Natural killer cell (primary cell): ENCODE data around the gene TXNL1. TPM values are rescaled to one million over a fixed set of nuclear protein-coding genes. Genes with fewer than 3 reads are reported as not detected.
A peak's percentile ranks its signal among the peaks of the same experiment; 100 is the strongest.

Experiments
- ATAC-seq, 3 donors: fragments of 150-1000 bp in 2 of 3; fragments of 200-7000 bp in 1 of 3; cut with Tn5 transposase; 1 replicate in 1 of 3; 2 replicates in 2 of 3; pipeline ENCODE4 v1.10.0; 2021; ENCODE audit warnings: mild to moderate bottlenecking in 2 of 3, moderate library complexity in 2 of 3
- DNase-seq, 2 donors: peaks; one replicate each; pipeline versions ENCODE4 v3.0.0 to v3.0.0-alpha.2; 2013 to 2021; ENCODE audit warnings: mixed read lengths in 1 of 2
- H3K27ac ChIP-seq: one replicate; pipeline ENCODE4 v1.5.1; 2013; ENCODE audit warnings: mild to moderate bottlenecking, low read length
- H3K27me3 ChIP-seq: one replicate; pipeline ENCODE4 v1.6.1; 2013; ENCODE audit warnings: low read length; ENCODE audit not compliant: control insufficient read depth, insufficient read depth
- H3K36me3 ChIP-seq: one replicate; pipeline ENCODE4 v1.6.1; 2013; ENCODE audit warnings: low read length; ENCODE audit not compliant: control insufficient read depth, insufficient read depth
- H3K4me1 ChIP-seq: one replicate; pipeline ENCODE4 v1.6.1; 2013; ENCODE audit warnings: low read length; ENCODE audit not compliant: control insufficient read depth, insufficient read depth
- H3K4me3 ChIP-seq: one replicate; pipeline ENCODE4 v1.5.1; 2013; ENCODE audit warnings: low read length
- H3K9me3 ChIP-seq: one replicate; pipeline ENCODE4 v1.6.1; 2013; ENCODE audit warnings: low read length; ENCODE audit not compliant: control insufficient read depth, insufficient read depth
- H3K27ac Mint-ChIP-seq, 2 donors: one replicate each; pipeline ENCODE4 v1.8.0; 2022; ENCODE audit warnings: mild to moderate bottlenecking in 2 of 2, mixed read lengths in 2 of 2, moderate library complexity in 1 of 2
- H3K27me3 Mint-ChIP-seq, 2 donors: one replicate each; pipeline ENCODE4 v1.8.0; 2022; ENCODE audit warnings: low read depth in 2 of 2, mixed read lengths in 2 of 2
- H3K36me3 Mint-ChIP-seq: one replicate; pipeline ENCODE4 v1.8.0; 2022; ENCODE audit warnings: mixed read lengths
- H3K4me1 Mint-ChIP-seq, 2 donors: one replicate each; pipeline ENCODE4 v1.8.0; 2022; ENCODE audit warnings: mixed read lengths in 2 of 2
- H3K4me3 Mint-ChIP-seq: one replicate; pipeline ENCODE4 v1.8.0; 2022; ENCODE audit warnings: mild to moderate bottlenecking, moderate library complexity, mixed read lengths
- H3K9me3 Mint-ChIP-seq, 2 donors: one replicate each; pipeline ENCODE4 v1.8.0; 2022; ENCODE audit warnings: mixed read lengths in 2 of 2
- CTCF ChIP-seq: fragments of 200-600 bp; IDR thresholded peaks from one replicate; pipeline ENCODE4 v1.8.0; 2022; ENCODE audit warnings: antibody characterized with exemption
- WGBS: methylation state at CpG from one replicate; pipeline ENCODE4 v1.1.7; 2013; ENCODE audit warnings: missing lambda C conversion rate; ENCODE audit not compliant: insufficient coverage; 5-methylcytosine and 5-hydroxymethylcytosine counted together
- intact Hi-C: fragments of 100-400 bp; cut with micrococcal nuclease; formaldehyde crosslinking; loops from one replicate; pipeline ENCODE4 v1.14.2; 2022
- total RNA-seq, 4 donors: library from RNA; stranded (reverse); fragments of 120-200 nt in 1 of 4; gene quantifications; one replicate each; pipeline versions ENCODE4 v1.2.3 to v1.2.4, GENCODE V29; 2013 to 2022

TXNL1 gene
- total RNA-seq, 3 donors from 2014 or later (not counting 1 experiment from before 2014, with no cell fraction given) = 43.2 to 44.8 (median 44.0) TPM

DNA sequence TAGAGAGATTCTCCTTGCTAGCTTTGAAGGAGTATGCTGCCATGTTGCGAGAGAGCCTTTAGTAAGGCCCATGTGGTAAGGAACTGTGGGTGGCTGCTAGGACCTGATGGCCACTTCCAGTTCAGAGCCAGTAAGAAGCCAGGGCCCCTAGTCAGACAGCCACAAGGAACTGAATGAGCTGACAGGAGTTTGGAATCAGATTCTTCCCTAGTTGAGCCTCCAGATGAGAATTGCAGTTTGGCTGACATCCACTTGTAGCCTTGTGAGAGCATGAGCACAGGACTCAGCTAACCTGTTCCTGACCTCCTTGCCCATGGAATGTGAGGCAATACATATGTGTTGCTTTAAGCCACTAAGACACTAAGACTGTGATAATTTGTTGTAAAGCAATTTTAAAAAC, 11.6 kb upstream of the TXNL1 start:
- H3K27me3 ChIP-seq = no peaks in the 10 kb centered on the region
- H3K36me3 Mint-ChIP-seq = no peaks in the 10 kb centered on the region
- ATAC-seq (no peak), DNase-seq (no peak)
- H3K27me3 Mint-ChIP-seq = no peaks in the 10 kb centered on the region
- no peak overlapping the region for H3K4me3 Mint-ChIP-seq
- no peak for TF ChIP-seq CTCF
- H3K9me3 Mint-ChIP-seq = peaks cover 3 to 5% of the 10 kb centered on the region in 2 donors
- no peak overlapping the region for H3K4me3 ChIP-seq
- H3K36me3 ChIP-seq = no peaks in the 10 kb centered on the region
- H3K4me1 Mint-ChIP-seq = peaks cover 62 to 74% of the 10 kb centered on the region in 2 donors
- WGBS = 100% methylated on average over 1 of the region's 1 CpG
- intact Hi-C loops = loop anchor here (10.0 kb wide), 1 partner anchor 975 kb away; the partner anchor contains the start of gene NARS1
- H3K27ac ChIP-seq = no peak overlapping the region
- peaks cover 28% of the 10 kb centered on the region for H3K4me1 ChIP-seq
- peak overlapping the region; percentile 95 to 98 for H3K27ac Mint-ChIP-seq
- H3K9me3 ChIP-seq = no peaks in the 10 kb centered on the region

DNA sequence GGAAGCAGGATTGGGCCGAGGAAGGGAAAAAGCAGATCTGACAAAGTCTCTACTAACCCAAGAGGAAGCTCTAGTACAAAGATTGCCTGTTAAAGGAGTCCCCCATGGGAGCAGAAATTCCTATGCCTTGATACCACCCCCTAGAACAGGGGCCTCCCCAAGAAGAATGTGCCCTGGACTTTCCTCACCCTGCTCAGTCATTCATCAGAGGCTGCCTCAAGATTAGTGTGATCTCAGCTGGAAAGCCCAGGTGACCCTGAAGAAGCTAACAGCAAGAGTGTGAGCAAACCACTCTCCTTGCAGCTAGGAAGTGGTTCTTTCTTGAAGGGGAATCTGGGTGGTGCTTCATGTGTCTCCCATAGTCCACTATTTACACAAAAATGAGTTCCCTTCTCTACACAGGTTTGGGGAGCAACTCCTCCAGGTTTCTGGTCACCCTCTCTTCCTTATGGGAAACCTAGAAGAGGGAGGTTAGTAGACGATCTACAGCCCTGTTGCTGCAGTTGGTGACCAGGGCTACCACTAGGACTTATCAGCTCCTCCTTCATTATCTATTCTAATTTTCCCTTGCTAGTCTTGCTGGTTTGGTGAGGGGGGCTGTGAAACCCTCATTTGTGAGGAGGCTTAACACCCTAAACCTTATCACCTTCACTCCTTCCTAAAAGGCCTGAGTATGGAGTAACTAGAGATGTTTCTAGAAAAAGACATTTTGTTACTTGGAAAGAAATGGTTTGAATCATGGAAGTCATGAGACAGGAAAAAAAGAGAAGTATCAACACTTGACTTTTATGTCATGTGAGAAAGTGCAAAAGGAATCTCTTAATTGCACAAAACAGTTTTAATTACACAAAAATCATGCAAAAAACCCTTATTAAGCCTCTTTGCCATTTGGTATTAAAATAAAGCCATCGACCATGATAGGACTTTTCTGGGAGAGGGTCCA, 9.8 kb upstream of the TXNL1 start:
- Mint-ChIP-seq H3K4me1 (peaks cover 50 to 62% of the 10 kb centered on the region in 2 donors), H3K4me3 (peak overlapping the region; percentile 22), H3K27me3 (no peaks in the 10 kb centered on the region), H3K36me3 (no peaks in the 10 kb centered on the region), H3K9me3 (peaks cover 3 to 5% of the 10 kb centered on the region in 2 donors), H3K27ac (peak overlapping the region; percentile 77 to 83)
- WGBS = 60% methylated on average over 2 of the region's 3 CpGs
- ATAC-seq (peak in 2 of 3 donors; percentile 43 to 46), DNase-seq (peak in 1 of 2 donors; percentile 31)
- Histone ChIP-seq H3K27ac (peak overlapping the region; percentile 60), H3K36me3 (no peaks in the 10 kb centered on the region), H3K27me3 (no peaks in the 10 kb centered on the region), H3K4me3 (no peak overlapping the region), H3K9me3 (no peaks in the 10 kb centered on the region), H3K4me1 (peaks cover 27% of the 10 kb centered on the region)
- no peak for TF ChIP-seq CTCF
- intact Hi-C loops = loop anchor here (1.0 kb wide), 1 partner anchor 23 kb away; no protein-coding TSS in a partner anchor

GRCh38 chr18:56647071-56647470, 8.7 kb upstream of the TXNL1 start:
- TF ChIP-seq CTCF = no peak
- Mint-ChIP-seq H3K9me3 (peaks cover 3 to 5% of the 10 kb centered on the region in 2 donors), H3K36me3 (no peaks in the 10 kb centered on the region), H3K4me1 (peaks cover 39 to 51% of the 10 kb centered on the region in 2 donors), H3K4me3 (peak overlapping the region; percentile 51), H3K27me3 (no peaks in the 10 kb centered on the region), H3K27ac (peak overlapping the region; percentile 77 to 83)
- peak overlapping the region; percentile 60 for H3K27ac ChIP-seq
- no peak overlapping the region for H3K4me3 ChIP-seq
- peak; percentile 14 to 39 (median 28) for ATAC-seq
- no peaks in the 10 kb centered on the region for H3K9me3 ChIP-seq
- intact Hi-C loops = no loop called here
- DNase-seq = peak; percentile 16 to 35
- peaks cover 23% of the 10 kb centered on the region for H3K4me1 ChIP-seq
- H3K27me3 ChIP-seq = no peaks in the 10 kb centered on the region
- no peaks in the 10 kb centered on the region for H3K36me3 ChIP-seq
